Activated CD4-positive, alpha-beta T cell treated with anti-CD3 and anti-CD28 coated beads, Interleukin-2, amount 50 U/mL, for 4 hours (primary cell): Measurements from ENCODE around the gene CCND1.
"Not testable (repeated sequence)": the region's sequence is repeated elsewhere in the genome, so short reads cannot be mapped to it uniquely, and the experiment has no call there.

Source experiments
- DNase-seq, 2 experiments: peaks; one replicate each; pipeline ENCODE4 v3.0.0-alpha.2; 2020

CCND1 gene

GRCh38 chr11:69669486-69669885, 28.5 kb downstream of the CCND1 start:
- no peak for DNase-seq

DNA sequence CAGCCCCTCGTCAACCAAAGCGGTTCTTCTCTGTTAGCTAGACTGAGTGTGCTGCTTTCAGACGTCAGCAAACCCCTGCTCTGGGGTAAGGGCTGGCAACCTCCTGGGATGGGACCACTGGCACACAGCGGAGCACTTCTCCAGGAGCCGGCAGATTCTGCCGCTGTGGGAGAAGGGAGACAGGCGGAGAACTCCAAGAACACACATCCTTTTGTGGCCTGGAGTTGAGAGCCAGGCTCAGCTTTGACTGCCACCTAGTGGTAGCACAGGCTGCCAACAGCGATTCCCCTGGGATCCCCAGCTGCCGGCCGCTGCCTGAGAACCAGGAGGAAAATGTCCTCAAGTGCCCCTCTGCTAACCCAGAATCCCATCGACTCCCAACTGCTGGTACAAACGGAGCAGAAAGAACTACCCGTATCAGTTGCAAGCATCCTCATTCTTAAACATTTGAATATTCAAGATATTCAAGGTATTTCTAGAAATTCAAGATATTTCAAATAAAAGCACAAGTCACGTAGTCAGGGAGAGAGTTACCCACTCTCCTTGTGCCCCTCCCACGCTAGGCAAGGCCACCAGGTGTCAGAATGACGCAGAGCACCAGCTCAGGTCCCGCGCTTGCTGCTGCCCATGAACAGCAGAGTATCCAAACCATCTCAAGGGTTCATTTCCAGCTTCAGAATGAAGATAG, 29.3 kb downstream of the CCND1 start:
- DNase-seq: peak; percentile 44

- no peak for DNase-seq
These were observed 30.9 kb downstream of the CCND1 start for GRCh38 chr11:69671734-69672465.

GRCh38 chr11:69674267-69674885, 33.4 kb downstream of the CCND1 start:
- peak; percentile 15 to 25 for DNase-seq

DNA sequence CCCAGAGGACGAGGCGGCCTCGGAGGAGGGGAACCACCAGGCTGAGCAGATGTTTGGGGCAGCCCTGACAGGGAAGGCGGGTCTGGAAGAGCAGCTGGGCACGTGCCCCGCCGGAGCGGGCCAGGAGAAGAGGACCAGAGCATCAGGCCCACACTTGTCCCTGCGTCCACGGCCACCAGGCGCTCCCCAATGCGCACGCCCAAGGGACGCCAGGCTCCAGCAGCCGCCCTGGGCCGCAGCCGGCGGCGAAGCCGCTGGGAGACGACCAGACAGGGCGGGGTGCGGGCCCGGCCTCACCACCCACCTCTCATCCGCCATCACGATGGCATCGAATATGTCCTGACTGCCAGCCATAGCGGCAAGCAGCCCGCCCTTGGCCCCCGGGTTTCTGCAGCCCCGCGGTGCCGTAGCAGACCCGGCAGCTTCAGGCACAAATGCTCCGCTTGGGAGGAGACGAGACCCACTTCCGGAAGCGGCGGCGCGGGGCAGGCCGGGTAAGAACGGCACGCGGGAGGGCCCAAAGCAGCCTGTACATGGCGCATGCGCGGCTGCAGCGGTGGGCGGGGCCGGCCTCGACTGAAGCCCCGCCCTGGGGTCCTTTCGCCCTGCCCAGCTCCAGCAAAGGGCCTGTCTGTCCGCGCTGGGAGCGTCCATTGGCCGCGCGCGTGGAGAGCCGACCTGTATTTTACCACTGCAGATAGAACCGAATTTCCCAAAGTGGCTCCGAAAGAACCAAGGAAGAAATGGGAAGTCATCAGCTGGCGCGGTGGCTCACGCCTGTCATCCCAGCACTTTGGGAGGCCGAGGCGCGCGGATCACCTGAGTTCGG, 34.1 kb downstream of the CCND1 start, which contains the start of gene LTO1:
Gene LTO1 (minus strand): TSS at position 468 of the 829 bp plus-strand sequence. CDS start 114 bp downstream, at position 354.
- DNase-seq: peak; percentile 91 to 92

- no peak for DNase-seq
These were observed 36.8 kb downstream of the CCND1 start for GRCh38 chr11:69677749-69678148.

- no peak for DNase-seq
These were observed 39.7 kb downstream of the CCND1 start for GRCh38 chr11:69680688-69681087.

GRCh38 chr11:69682221-69682620, 41.3 kb downstream of the CCND1 start:
- no peak for DNase-seq

DNA sequence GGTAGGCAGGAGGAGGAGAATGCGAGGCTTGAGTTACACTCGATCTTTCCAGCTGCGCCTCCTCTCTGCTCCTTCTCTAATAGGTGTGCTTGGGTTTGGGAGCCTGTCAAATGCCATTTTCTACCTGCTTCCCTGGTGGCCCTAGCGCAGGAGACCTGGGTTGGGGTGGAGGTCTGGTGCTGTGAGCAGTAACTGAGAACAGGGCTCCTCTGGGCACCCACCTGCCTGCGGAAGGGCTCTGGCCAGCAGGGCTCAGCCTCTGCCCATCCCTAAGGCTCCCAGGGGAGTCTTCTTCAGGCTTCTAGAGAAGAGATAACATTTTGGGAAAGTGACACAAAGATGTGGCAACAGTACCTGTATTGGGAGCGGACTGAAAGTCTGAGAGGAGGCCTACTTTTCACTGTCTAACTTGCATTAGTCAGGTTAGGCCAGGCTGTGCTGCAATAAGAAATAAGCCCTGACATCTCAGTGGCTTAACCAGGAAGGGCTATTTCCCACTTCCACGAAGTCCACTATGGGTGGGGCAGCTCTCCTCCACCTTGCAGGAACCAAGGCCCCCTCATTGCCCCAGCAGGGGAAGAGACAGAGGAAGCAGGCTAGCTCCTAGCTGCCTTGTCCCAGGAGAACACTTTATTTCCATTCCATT, 41.8 kb downstream of the CCND1 start:
- DNase-seq: no peak

DNA sequence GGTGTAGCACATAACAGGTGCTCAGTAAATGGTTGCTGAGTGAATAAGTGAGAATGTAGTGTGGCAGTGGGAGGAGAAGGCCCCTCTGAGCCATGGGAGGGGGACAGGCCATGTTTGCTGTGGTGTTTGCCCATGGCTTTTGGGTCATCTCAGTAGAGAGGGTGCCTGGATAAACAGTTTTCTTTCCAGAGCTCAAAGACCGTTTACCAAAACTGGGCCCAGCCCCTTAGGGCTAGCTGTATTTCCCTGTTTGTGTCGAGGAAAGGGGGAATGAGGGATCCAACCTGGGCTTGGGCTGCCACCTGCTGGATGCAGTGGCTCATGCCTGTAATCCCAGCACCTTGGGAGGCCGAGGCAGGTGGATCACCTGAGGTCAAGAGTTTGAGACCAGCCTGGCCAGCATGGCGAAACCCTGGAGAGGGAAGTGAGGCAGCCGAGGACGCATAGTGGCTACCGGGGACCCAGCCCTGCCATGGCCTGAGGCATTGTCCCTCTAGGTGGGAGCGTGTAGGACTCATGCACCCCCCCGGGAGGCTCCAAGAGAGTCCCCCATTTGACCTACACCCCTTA, 42.9 kb downstream of the CCND1 start:
- no peak for DNase-seq

DNA sequence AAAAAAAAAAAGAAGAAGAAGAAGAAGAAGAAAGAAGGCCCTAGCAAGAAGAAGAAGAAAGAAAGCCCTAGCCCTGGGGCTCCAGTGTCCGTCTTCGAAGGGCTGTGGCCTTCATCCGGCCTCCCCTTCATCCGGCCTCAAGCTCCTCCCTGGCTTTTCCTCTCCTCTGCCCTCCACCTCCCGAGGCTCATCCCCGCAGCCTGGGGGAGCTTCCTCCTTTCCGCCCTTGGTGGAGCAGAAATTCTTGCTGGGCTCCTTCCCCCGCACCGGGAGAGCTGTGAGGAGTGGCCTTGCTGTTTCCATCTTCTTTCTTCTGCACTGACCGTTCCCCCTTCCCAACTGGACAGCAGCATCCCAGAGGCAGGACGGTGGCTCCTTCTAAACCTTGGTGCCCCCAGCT, 43.7 kb downstream of the CCND1 start:
- DNase-seq: no peak

DNA sequence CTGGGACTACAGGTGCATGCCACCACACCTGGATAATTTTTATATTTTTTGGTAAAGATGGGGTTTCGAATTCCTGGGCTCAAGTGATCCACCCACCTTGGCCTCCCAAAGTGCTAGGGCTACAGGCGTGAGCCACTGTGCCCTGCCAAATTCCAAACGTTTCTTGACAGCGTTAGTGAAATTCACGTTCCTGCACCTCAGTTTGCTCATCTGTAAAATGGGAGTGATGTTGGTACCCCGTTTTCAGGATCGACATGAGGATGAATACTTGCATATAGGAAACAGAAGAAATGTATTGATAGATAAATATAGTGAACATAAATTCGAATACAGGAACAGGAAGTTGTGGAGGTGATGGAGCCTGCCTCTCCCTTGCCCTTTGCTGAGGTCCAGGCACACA, 44.4 kb downstream of the CCND1 start:
- no peak for DNase-seq

- no peak for DNase-seq
These were observed 45.5 kb downstream of the CCND1 start for GRCh38 chr11:69686452-69686851.

DNA sequence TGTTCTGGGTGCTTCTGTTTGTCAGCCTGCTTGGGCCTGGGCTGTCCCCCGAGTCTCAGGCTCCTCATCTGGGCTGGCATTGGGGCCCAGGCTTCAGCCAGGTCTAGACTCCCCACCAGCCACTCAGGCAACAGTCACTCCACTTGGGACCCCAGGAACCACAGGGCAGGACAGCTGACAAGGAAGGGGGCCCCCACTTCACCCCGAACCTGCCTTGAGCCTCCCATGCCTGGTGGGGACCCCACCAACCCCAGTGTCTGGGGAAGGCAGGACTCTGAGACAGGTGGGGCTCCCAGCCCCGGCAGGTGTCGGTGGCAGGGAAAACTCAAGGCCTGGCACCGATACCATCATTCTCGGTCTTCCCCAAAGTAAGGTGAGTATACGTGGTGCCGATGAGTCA, 45.9 kb downstream of the CCND1 start:
- DNase-seq: no peak

DNA sequence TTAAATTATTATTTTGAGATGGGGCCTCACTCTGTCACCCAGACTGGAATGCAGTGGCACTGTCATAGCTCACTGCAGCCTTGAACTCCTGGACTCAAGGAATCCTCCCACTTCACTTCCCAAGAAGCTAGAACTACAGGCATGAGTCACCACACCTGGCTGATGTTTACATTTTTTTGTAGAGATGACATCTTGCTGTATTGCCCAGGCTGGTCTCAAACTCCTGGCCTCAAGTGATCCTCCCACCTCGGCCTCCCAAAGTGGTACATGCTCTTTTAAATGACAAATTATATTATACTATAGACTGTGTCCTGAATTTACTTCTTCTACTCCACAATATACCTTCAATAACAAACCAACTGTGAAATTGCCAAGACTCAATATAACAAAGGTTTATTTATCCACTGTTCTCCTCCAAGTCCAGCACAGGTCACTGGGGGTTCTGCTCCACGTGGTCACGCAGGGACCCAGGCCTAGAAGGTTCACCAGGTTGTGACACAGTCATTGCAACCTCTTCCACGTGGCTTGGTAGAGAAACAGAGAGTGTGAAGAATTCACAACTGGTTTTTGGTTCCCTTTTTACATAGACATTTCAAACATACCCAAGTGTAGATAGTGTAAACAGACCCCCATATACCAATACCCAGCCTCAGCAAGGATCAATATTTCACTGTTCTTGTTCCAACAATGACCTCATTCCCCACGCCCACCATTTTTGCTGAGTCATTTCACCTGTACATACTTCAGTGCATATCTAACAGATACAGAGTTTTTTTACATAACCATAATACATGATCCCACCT, 47.2 kb downstream of the CCND1 start:
- DNase-seq: not testable (repeated sequence)

DNA sequence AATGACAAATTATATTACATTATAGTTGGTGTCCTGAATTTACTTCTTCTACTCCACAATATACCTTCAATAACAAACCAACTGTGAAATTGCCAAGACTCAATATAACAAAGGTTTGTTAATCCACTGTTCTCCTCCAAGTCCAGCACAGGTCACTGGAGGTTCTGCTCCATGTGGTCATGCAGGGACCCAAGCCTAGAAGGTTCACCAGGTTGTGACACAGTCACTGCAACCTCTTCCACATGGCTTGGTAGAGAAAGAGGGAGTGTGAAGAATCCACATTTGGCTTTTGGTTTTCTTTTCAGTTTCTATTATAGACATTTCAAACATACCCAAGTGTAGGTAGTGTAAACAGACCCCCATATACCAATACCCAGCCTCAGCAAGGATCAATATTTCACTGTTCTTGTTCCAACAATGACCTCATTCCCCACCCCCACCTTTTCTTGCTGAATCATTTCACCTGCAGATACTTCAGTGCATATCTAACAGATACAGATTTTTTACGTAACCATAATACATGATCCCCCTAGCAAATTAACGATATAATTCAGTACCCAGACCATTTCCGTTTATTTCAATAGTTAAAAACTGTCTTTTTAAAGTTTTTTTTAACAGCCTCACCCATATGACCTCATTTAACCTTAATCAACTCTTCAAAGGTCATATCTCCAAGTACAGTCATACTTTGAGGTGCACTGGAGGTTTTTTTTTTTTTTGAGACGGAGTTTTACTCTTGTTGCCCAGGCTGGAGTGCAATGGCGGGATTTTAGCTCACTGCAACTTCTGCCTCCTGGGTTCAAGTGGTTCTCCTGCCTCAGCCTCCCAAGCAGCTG, 48.7 kb downstream of the CCND1 start:
- no peak for DNase-seq

GRCh38 chr11:69691463-69691862, 50.5 kb downstream of the CCND1 start:
- no peak for DNase-seq

DNA sequence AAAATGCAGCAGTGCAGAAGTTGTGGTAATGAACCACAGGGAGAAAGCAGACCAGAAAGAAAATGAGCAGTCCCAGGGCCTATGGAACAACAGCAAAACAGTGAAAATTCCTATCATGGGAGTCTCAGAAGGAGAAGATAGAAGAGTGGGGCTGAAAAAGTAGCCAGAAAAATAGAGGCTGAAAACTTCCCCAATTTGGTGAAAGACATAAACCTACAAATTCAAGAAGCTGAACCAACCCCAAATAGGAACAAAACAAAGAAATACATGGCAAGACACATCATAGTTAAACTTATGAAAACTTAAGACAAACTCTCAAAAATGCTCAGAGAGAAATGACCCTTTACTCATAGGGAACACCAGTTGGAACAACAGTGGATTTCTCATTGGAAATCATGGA, 51.5 kb downstream of the CCND1 start:
- DNase-seq: no peak

- no peak for DNase-seq
These were observed 53.8 kb downstream of the CCND1 start for GRCh38 chr11:69694781-69695180.

- no peak for DNase-seq
These were observed 54.6 kb downstream of the CCND1 start for GRCh38 chr11:69695581-69695980.
